T-helper 2 cell (primary cell): ENCODE measurements around the gene POR.
"Not testable (repeated sequence)": the region's sequence is repeated elsewhere in the genome, so short reads cannot be mapped to it uniquely, and the experiment has no call there.

Source experiments
- DNase-seq, 5 experiments: peaks; one replicate each; pipeline versions ENCODE4 v3.0.0 to v3.0.0-alpha.2; 2012 to 2022

POR gene

GRCh38 chr7:75885036-75885435 lies 29.9 kb upstream of the POR start:
- DNase-seq, result no peak

- DNase-seq, result no peak
Observed at GRCh38 chr7:75887669-75888369, 27.1 kb upstream of the POR start.

GRCh38 chr7:75888464-75889222 lies 26.3 kb upstream of the POR start:
- no peak for DNase-seq

- no peak for DNase-seq
Observed at GRCh38 chr7:75889223-75889825, 25.6 kb upstream of the POR start.

- DNase-seq, result no peak
Observed at GRCh38 chr7:75889826-75890225, 25.1 kb upstream of the POR start.

GRCh38 chr7:75891237-75891636 lies 23.7 kb upstream of the POR start:
- not testable (repeated sequence) for DNase-seq

- DNase-seq, result no peak
Observed at GRCh38 chr7:75891815-75892411, 23.0 kb upstream of the POR start.

- no peak for DNase-seq
Observed at GRCh38 chr7:75892634-75893272, 22.2 kb upstream of the POR start.

GRCh38 chr7:75896803-75897327 lies 18.1 kb upstream of the POR start:
- DNase-seq, result no peak

- no peak for DNase-seq
Observed at GRCh38 chr7:75900617-75901315, 14.2 kb upstream of the POR start.

GRCh38 chr7:75905785-75906604 lies 9.0 kb upstream of the POR start:
- DNase-seq, result no peak

GRCh38 chr7:75906991-75907667 lies 7.8 kb upstream of the POR start:
- no peak for DNase-seq

GRCh38 chr7:75907668-75908039 lies 7.3 kb upstream of the POR start:
- not testable (repeated sequence) for DNase-seq

- no peak for DNase-seq
Observed at GRCh38 chr7:75909521-75910132, 5.3 kb upstream of the POR start.

- DNase-seq, result not testable (repeated sequence)
Observed at GRCh38 chr7:75911186-75911585, 3.8 kb upstream of the POR start.

- DNase-seq, result no peak
Observed at GRCh38 chr7:75913437-75913836, 1.5 kb upstream of the POR start.

GRCh38 chr7:75914169-75914654 lies 743 bp upstream of the POR start:
- no peak for DNase-seq

GRCh38 chr7:75915416-75916156 lies 631 bp downstream of the POR start:
- DNase-seq, result peak in 2 of 5 experiments; percentile 7 to 64

- no peak for DNase-seq
Observed at GRCh38 chr7:75916259-75916658, 1.3 kb downstream of the POR start.
